ENCODE data around the gene PTPRD.

GRCh38 chr9:10534850-10535249 lies 78.0 kb downstream of the PTPRD start:
- TF ChIP-seq CTCF (conservative IDR thresholded peaks at IDR 0.05; ENCODE audit: low read depth in 2 of 2) (no peak), EZH2 (IDR thresholded peaks at IDR 0.05; ENCODE audit: low read depth, unreplicated experiment) (no peak), STAT1 (IDR thresholded peaks at IDR 0.05; ENCODE audit: unreplicated experiment) (no peak), POLR2AphosphoS5 (IDR thresholded peaks at IDR 0.05; ENCODE audit: low read depth) (no peak), CREB1 (CRISPR knock-in tag; IDR thresholded peaks at IDR 0.05; ENCODE audit: low read depth) (no peak), EZH2phosphoT487 (IDR thresholded peaks at IDR 0.05; ENCODE audit: unreplicated experiment) (no peak), ZNF331 (CRISPR knock-in tag; IDR thresholded peaks at IDR 0.05; ENCODE audit: low read depth) (no peak), ZNF462 (CRISPR knock-in tag; IDR thresholded peaks at IDR 0.05) (no peak), REST (IDR thresholded peaks at IDR 0.05; ENCODE audit: unreplicated experiment) (no peak)
